NCI-H510A (cell line): ENCODE measurements around the gene CEP112.
"Not testable (repeated sequence)": the region's sequence is repeated elsewhere in the genome, so short reads cannot be mapped to it uniquely, and the experiment has no call there.

ENCODE experiments used
- DNase-seq: peaks from one replicate; lab custom pipeline; 2025; lab: John Stamatoyannopoulos, UW

CEP112 gene

DNA sequence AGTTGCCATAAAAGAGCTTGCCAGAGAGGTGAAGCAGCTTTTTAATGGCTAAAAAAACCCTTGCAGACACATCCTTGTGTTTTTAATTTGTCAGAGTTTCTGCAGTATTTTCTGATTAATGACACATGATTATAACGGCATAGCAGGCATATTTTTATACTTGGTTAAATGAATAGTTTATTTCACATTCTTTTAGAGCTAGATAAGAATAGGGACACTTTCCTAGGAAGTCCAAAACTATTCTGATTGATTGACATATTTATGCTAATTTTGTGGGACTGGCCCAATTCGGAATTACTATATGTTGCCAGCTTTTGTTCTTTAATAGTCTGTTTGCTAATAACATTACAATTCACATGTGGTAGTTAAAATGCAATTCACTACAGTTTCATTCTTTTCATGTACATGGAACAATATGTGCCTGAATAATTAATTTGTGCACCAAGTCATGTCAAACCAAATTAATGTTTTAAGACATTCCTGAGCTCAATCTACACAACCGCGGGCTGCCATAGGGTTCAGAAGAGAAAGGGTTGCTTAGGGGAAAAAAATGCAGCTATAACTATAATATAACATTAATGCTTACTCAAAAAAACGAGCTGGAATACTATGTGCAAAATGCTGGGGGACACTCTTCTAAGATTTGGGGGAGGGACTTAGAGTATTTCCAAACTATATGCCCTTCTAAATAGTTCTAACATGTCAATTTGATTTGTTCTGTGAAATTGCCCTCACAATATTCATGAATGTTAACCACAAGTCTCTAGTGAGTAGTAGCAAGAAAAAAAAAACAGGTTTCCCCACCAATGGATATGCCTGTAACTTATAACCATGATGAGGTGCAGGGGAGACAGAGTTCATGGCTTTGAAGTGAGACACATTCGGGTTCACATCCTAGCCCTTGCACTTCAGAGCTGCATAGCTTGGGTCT is 305.4 kb downstream of the CEP112 start:
- no peak for DNase-seq

DNA sequence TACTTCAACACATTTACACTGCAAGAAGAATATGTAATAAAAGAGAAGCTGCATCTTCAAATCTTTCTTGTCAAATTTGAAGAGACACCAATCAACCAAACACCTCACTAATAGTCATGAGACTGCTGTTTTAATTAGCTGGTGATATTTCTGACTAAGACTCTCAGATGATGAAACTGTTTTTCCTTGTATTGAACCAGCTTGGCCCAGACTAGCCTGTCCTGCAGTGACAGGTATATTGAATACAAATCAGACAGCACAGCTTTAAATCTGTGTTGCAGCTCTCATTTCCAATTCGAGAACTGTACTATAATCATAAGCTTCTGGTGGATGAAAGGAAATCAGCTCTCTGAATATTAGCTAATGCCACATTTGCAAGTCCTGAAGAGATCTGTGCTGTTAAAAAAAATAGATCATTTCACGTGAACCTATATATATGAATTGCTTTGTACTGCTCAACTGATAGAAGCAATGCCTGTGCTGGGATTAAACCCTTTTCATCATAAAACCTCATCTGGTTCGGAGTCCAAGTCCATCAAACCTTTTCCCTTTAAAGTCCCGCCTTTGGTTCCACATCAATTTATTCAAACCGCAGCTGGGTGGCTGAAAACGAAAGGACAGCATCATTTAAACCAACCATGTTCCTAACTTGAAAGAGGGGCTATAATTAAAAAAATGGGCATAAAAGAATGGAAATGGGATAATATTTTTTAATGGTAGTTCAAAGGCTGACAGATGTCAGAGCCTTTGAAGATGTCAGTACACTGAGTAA is 306.2 kb downstream of the CEP112 start:
- no peak for DNase-seq

DNA sequence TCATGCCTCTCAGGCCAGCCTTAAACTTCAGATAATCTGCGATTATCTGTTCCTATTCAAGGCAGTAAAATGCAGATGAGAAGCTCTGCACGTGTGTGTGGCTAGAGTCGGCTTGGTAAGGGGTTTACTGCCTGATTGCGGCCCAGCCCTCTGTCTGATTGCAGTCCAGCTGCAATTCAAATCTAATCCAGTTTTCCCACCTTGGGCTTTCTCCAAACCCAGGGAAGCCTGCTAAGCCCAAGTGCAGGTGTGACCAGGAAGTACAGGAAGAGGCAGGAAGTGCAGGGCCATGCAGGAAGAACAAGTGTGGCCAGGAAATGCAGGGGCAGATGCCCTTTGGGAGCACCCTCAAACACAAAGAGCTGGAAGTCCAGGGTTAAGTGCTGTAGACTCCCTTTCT is 314.9 kb downstream of the CEP112 start:
- no peak for DNase-seq

DNA sequence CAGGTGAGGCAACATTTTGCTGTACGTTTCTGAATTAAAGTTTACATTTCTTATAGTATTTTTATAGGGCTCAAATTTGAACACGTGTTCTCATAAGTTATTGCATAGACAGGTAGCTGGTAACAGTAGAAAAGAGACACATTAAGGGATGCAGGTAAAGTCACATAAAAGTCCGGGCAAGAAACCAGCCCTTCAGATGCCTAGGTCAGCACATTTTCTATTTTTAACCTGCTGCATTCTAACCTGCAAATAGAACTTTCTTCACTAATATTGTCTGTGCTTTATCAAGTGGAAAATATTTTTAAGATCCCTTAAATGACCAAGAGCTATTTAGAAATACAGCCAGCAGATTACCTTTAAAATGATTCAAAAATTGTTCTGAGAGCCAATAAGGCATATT is 323.1 kb downstream of the CEP112 start:
- DNase-seq: no peak

GRCh38 chr17:65867014-65867413 is 324.9 kb downstream of the CEP112 start:
- DNase-seq: no peak

DNA sequence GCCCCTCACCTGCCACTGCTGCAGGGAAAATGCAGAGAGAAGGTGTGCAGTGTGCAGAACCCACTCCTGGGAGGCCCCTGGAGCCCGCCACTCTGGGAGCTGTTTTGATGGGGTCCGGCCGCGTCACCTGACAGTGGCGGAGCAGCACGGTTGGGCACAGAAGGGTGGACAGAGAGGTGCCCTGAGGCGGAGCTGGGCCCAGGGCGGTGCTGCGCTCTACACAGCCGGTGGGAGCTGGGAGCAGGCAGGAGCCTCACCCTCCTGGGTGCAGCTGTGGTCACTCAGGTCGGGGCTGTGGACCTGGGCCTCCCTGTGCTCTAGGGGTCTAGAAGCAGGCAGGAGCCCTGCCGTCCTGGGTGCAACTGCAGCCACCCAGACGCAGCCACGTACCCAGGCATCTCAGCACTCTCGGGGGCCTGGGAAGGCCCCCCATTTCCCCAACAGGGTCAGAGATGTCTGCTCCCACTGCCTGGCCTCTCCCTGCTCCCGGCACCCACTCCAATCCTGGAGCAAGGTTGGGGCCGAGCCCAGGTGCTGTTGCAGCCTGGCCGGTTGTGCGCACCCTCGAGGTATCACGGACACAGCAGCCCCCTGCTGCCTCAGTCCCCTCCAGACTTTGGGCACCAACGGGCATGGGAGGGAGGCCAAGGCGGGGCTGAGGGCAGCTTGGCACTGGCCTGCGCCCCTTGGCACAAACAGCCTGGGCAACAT is 326.1 kb downstream of the CEP112 start:
- no peak for DNase-seq

GRCh38 chr17:65864394-65864793 is 327.5 kb downstream of the CEP112 start:
- no peak for DNase-seq

DNA sequence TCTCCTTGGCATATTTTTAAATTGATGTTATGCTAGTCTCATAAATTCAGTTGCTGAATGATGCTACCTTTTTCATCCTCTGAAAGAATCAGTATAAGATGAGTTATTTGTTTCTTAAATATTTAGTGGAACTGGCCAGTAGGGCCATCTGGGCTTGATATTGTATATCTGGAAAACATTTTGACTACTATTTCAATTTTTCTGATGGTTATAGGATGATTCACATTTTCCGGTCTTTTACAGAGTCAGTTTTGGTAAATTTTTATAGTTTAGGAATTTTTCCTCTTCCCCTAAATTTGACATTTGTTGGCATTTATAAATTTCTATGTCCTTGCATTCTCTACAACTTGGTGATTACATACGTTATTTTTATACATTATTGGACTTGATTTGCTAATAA is 334.2 kb downstream of the CEP112 start:
- DNase-seq: no peak

- DNase-seq: no peak
These were observed 335.1 kb downstream of the CEP112 start for GRCh38 chr17:65856865-65857264.

DNA sequence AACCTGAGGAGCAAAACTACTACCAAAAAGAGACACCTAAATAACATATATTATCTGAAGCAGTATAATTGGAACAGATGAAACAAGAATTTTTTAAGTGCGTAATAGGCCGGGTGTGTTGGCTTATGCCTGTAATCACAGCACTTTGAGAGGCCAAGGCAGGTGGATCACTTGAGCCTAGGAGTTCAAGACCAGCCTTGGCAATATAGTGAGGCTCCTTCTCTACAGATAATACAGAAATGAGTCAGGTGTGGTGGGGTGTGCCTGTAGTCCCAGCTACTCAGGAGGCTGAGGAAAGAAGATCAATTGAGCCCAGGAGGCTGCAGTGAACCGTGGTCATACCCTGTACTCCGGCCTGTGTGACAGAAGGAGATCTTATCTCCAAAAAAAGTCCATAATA is 336.3 kb downstream of the CEP112 start:
- DNase-seq: no peak

GRCh38 chr17:65855245-65855644 is 336.7 kb downstream of the CEP112 start:
- DNase-seq: no peak

GRCh38 chr17:65853816-65854215 is 338.1 kb downstream of the CEP112 start:
- no peak for DNase-seq

GRCh38 chr17:65852911-65853310 is 339.0 kb downstream of the CEP112 start:
- no peak for DNase-seq

- no peak for DNase-seq
These were observed 339.8 kb downstream of the CEP112 start for GRCh38 chr17:65851965-65852736.

DNA sequence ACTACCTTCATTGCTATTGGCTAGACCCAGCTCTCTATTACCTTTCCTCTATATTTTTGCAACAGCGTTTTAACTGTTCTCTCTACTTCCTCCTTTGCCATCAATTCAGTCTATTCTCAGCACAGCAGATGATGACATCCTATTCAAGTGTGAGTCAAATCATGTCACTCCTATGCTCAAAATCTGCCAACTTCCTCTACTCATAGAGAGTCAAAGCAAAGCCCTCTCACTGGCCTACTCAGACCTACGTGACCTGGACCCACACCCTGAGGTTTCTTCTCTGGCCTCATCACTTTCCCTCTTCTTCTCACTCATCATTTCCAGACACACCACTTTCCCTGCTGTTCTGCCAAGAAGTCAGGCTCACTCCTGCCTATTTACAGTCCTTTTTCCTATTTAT is 341.4 kb downstream of the CEP112 start:
- DNase-seq: no peak

DNA sequence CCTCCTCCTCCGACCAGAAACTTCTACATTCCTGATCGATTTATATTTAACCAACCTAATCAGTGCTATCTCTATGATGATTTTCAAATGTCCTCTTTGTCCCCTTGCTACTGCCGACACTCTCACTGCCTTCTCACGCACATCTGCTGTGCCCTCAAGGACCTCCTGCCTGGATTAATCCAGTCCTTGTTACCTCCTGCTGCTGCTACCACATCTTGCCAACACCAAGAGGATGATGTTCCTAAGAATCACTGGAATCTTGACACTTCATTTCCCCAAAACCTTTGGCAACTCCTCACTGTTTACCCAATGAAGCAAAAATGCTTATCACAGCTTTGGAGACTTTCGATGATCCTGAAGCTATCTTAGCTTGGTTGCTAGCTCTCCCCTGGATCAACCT is 343.2 kb downstream of the CEP112 start:
- no peak for DNase-seq

GRCh38 chr17:65841089-65841488 is 350.8 kb downstream of the CEP112 start:
- no peak for DNase-seq

DNA sequence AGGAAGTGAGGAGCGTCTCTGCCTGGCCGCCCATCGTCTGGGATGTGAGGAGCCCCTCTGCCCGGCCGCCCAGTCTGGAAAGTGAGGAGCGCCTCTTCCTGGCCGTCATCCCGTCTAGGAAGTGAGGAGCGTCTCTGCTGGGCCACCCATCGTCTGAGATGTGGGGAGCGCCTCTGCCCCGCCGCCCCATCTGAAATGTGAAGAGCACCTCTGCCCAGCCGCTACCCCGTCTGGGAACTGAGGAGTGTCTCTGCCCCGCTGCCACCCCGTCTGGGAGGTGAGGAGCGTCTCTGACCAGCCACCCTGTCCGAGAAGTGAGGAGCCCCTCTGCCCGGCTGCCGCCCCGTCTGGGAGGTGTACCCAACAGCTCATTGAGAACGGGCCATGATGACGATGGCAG is 354.7 kb downstream of the CEP112 start:
- DNase-seq: not testable (repeated sequence)

GRCh38 chr17:65833214-65833613 is 358.7 kb downstream of the CEP112 start:
- DNase-seq: no peak

- no peak for DNase-seq
These were observed 361.6 kb downstream of the CEP112 start for GRCh38 chr17:65830356-65830755.

- DNase-seq: not testable (repeated sequence)
These were observed 365.4 kb downstream of the CEP112 start for GRCh38 chr17:65826577-65826976.

GRCh38 chr17:65824901-65825300 is 367.0 kb downstream of the CEP112 start:
- no peak for DNase-seq
